HG02884 (cell line): ENCODE measurements around the gene TMEM125.

Experiments used
- ATAC-seq: cut with Tn5 transposase; IDR thresholded peaks from one replicate; pipeline ENCODE4 v1.9.1; 2021; ENCODE audit warnings: mild to moderate bottlenecking, moderate library complexity; ENCODE audit not compliant: unreplicated experiment

TMEM125 gene

DNA sequence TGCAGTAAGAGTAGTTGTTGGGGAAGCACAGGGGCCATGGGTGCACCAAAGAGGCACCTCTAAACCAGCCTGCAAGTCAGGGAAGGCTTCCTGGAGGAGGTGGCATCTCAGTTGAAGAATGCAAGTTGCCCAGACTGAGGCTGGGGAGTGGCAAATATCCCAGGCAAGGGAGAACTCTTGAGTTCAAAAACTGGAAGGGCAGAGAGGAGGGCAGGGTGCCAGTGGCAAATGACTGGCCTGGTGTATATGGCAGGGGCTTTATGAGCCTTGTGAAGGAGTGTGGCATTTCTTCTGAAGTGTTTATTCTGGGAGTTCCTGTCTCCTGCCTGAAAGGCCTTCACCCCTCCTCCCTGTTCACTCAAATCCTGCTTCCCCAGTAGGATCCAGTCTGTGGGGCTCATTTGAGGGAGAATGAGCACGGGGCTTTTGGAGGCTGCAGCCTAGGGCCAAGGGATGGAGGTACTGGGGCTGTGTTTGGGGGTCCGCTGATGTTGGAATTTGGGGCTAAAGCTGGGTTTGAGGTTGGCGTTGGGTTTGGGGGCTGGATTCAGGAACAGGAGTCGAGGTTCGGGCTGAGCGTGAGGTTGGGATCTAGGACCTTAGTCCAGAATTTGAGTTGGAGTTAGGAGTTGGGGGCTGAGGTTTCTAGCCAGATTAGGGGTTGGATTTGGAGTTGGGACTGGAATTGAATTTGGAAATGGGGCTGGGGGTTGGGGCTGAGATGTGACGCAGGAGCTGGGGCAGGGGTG is at the start of gene TMEM125:
TMEM125 (plus strand) TSS at position 357 of the 749 bp plus-strand sequence. CDS start 2,740 bp downstream, outside the sequence.
- ATAC-seq: no peak

DNA sequence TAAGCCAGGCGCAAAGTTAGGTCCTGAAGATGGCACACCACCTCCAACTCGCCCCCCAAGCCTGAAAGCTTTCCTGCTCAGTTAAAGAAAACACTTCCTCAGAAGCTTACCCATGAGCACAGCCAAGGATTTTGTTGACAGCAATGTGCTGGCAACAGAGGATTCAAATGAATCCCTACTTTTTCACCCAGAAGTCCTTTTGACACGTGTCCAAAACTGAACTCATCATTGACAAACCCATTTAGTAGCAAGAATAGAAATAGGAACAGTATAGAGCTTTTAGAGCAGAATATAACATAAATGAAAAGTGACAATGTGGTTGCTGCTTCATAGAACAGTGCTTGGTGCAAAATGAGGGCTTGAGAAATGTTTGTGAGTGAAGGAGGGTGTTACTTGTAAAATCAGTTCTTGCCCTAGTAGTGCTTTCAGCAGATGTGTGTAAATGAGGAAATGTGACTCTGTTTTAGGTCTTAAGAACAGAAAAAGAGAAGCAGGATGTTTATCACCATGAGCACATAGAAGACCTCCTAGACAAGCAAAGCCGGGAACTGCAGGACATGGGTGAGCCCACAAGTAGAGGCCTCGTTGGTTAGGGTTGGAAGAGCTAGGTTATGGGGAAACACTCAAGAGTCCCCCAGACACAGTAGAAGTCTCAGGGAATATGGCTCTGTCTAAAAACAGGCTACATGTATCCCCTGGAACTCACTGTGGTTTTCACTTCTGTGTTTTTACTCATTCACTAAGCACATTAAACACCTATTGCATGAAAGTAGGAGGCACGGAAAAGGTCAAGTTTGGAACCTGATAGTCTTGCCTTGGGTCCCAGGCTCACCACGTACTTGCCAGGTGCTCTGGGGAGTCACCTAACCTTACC is 48.6 kb upstream of the TMEM125 start:
- ATAC-seq: peak; percentile 73

DNA sequence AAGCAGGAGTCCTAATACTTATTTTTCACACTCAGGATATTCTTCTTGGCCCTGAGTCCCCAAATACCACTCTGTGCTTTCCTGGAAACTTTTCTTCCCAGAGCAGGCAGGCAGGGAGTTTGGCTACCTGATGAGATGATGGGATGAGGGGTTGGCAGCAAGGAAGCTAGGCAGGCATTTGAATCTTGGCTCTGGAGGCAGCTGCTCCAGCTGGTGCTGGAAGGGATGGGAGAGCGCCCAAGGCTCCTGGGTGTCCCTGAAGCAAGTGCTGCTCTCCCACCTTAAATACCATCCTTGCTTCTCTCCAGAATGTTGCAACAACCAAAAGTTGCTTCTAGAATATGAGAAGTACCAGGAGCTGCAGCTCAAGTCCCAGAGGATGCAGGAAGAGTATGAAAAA is 48.0 kb upstream of the TMEM125 start:
- ATAC-seq: no peak

DNA sequence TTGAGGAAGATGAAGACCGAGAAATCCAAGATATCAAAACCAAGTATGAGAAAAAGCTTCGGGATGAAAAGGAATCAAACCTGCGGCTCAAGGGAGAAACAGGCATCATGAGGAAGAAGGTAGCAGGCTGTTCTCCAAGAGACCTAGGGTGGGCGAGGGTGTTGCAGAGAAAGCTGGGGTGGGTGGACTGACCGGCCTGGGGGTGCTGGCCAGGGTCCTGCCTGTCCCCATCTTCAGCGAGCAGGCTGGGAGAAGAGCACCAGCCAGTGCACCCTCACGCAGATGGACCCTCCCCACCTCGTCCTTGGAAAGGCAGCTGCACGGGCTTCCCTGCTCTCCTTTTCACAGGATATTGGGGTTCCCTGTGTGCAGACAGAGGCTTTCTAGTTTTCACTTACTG is 46.9 kb upstream of the TMEM125 start:
- no peak for ATAC-seq

DNA sequence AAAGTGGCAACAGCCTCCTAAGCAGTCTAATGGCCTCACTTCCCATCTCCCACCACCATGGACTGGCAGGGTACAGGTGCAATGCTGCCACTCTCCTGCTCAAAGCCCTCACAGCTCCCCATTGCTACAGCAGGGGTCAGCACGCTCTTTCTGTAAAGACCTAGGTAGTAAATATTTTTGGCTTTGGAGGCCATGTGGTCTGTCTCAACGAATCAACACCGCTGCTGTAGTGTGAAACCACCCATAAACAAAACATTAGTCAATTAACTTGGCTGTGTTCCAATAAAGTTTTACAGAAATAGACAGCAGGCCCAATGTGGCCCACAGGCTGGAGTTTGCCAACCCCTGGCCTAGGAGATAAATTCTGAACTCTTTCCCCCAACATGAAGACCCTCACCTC is 44.6 kb upstream of the TMEM125 start:
- ATAC-seq: no peak

DNA sequence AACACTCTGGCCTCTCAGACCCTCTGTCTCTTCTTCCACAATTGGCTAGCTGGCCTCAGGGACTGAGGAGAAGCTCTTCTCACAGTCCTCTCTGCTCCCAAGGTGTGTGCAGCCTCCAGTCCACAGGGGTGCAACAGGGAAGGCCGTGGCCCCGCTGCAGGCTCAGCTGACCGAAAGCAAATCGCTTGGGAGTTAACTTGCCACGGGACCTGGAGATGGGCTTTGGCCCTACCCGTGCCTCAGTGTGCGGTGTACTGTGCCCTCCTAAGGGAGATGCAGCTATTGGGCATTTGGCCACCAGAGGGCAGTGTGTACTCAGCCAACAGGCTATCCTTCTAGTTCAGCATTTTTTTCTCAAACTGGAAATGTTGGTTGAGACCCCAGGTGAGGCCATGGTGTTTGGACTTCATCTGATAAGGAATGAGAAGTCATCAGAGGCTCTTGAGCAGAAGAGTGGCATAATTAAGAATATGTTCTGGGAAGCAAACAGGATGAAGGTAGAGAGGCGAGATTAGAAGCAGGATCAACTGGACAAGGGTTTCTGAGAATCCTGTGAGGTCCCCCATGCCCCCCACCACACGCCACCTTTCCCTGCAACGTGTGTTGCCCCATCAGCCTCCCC is 42.5 kb upstream of the TMEM125 start:
- no peak for ATAC-seq

DNA sequence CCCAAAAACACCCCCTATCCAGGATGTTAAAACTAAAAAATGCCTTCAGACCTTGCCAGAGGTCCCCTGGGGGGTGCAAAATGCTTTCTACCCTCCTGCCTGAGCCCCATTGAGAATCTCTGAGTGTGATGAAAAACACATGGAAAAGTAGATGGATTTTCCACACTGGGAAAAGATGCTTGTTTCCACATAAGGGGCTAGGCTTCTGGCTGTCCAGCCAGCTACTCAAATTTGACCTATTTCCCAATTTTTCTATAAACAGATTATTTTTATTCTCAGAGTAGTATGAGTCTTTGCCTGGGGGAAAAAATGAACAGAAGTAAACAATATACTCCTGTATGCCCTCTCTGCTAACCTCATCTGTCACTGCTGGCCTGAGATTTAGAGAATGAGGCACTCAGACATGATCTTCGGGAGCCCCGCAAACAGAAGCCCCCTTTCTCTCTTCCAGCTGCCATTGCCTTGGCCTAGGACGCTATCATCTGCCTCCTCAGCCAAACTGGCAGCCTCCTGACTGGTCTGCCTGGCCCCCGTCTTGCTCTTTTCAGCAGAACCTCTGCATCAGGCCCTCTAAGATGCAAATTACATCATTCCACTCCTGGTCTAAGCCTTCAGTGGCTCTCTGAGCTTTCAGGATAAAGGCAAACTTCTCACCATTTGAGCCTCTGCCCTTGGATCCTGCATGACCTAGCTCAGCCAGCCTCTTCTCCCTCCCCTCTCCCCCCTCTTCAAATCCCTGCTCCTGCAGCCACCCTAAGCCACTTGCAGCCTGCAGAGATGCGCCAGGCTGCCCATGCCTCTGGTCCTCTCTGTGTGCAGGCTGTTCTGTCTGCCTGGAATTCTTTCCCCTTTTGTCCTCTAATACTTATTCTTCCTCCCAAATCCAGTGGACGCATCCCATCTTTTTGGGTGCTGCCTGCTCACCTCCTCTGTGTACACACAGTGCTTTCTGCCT is 39.7 kb upstream of the TMEM125 start:
- no peak for ATAC-seq

DNA sequence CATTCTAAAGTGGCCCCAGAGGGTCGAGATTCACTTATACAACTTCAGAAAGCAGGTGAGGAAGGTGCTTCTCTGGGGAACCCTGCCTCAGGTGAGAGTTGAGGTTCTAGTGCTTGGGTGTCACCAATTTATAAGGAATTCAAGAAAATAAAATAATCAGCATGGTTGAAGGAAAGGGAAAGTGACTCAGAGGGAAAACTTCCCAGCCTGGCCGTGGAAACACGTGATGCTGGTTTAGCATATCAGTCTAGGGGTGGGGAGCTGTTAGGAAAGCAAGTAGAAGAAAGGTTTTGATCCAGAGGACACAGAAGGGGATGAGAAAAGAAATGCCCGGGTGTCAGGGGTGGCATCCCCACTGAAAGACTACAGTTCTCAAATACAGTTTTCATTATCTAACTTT is 37.7 kb upstream of the TMEM125 start:
- no peak for ATAC-seq

DNA sequence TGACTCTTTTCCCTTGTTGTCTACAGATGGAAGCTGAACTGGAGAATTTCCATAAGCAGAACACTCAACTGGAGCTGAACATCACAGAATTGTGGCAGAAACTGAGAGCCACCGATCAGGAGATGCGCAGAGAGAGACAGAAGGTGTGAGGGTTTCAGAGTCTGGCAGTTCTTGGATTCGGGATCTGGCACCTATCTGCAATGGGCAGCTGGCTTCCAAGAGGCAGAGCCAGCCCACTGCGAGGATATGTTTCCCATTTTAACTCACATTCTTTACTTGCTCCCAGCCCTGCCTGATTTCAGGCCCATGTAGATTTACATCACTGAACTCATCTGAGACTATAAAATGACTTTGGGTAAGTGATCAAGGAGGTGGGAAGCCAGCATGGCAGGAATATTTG is 37.3 kb upstream of the TMEM125 start:
- ATAC-seq: no peak

DNA sequence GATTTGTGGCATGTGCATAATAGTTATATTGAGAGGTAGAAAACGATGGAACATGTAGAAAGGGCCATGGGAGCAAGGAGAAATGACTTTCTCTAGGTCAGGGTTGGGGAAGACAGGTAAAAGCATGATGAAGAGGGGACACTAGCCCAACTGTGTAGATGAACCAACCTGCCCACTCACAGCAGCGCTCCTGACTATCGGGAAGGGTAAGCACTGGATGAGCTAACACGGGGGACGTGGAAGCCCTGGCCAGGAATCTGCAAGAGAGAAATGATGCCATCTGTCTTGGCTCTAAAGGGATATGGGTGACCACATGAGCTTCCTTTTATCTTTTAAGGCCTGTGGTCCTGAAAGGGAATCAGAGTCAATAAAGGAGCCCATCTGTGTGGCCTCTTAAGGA is 36.2 kb upstream of the TMEM125 start:
- ATAC-seq: no peak

DNA sequence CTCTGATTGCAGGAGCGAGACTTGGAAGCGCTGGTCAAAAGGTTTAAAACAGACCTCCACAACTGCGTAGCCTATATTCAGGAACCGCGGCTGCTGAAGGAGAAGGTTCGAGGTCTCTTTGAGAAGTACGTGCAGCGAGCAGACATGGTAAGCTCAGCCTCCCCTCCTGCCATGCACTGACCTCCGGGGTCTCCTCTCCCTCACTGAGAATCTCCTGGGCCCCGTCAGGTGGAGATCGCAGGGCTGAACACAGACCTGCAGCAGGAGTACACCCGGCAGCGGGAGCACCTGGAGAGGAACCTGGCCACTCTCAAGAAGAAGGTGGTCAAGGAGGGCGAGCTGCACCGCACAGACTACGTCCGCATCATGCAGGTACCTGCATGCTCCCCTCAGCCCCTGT is 35.5 kb upstream of the TMEM125 start:
- ATAC-seq: no peak

DNA sequence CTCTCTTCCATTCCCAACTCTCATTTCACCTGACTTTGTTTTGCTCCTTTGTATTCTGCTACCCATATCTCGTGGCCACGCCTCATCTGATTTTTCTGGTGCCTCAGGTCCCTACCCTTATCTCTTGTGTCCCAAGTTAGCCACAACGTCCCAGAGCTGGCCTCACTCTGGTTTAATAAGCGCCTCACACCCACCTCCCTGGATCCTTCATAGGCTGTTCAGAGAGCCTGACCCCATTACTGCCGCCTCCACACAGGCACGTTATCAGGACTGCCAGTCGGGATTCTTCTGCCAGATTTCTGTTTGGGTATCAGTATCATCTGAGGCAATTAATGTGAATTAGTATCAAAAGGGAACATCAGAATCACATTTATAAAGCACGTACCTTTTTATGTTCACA is 34.7 kb upstream of the TMEM125 start:
- ATAC-seq: no peak

DNA sequence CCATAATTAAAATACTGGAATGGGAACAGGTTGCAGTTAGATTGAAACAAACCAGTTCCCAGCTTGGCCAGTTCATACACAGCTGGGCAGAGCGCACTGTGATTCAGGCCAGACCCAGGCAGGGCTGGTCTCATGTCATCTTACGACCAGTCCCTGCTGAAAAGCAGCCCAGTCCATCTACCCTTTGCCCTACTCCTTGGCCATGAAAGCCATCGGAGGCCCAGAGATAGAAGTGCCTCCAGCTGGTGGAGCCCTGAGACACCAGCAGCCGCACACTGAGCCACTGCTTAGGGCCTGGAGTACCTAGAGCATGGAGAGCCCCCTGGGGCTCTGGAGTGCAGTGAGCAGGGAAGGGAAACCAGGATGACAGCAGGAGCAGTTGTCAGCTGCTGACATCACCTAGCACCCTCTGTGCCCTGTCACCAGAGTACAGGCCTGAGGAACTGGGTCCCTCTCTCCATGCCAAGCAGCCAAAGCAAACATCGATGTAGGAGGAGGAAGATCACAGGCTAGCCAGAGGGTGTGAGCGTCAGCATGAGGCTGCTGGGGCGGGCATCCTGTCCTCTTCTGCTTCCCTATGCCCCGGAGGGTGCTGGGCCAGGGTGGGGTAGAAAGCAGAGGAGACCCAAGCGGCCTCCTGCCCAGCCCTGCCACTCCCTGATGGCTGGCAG is 34.2 kb upstream of the TMEM125 start:
- no peak for ATAC-seq

DNA sequence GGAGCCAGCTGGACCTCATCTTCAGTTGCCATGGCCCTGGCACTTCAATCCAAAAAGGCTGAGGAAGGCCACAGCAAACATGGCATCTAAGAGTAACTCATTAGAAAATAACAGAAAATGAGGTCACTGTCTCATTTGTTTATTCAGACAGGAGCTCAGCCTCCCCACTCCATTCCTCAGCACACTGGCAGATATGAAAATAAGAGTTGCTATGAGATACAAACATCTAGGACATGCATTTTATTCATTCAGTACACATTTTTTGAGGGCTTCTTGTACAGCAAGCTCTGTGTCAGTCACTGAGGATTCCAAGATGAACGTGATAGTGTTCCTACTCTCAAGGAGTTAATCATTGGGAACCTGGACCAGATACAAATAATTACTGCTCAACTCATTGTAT is 32.7 kb upstream of the TMEM125 start:
- ATAC-seq: no peak

DNA sequence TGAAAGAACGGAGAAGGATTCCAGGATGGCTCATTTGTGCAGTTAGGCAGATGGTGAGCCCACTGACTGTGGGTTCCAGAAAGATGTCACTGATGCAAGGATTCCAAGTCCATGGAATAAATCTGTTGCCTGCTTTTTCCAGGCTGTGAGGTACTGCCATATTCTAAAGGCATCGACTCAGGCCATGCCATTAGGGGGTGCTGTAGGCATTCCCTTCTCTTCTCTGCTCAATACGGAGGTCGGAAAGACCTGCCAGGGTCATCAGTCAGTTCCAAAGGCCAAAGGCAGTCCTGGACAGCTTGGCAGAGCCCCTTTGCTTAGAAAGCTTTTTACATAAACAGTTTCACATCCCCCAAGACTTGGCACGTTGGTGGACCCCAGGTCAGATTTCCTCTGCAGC is 31.7 kb upstream of the TMEM125 start:
- ATAC-seq: no peak

DNA sequence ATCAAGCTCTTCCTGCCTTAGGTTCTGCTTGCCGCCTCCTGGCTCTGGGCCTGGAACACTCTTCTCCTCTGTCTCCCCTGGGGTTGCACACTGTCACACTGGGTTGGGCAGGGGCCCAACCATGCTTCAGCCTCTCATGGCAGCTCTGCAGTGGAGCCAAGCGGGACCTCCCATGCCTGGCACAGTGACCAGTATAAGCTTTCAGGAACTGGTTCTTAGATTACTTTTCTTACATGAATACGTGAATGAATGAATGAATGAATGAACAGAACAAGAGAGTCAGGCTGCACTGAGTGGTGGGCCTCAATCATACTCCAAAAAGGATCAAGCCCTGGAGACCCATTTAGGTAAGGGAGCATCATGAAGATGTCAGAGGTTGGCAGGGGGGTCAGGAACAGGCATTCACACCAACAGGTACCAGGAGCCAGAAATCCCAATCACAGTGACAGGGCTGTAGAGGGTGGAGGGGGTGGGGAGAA is 30.8 kb upstream of the TMEM125 start:
- no peak for ATAC-seq

DNA sequence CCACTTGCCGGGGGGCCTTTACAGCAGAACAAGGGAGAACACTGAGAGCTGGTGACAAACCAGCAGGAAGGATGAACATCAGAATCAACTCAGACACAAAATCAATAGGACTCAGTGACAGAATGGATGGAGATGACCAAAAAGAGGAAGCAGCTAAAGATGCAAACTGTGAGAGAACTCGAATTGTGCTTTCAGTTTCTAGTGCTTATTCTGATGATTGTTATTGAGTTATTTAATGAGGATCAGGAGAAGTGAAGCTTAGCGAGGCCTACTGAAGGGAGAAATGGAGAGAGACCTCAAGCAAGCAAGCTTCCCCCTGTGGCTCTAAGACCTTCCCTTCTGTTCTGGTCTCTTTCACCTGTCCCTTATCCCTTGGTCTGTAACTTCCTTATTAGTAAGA is 30.3 kb upstream of the TMEM125 start:
- ATAC-seq: no peak

DNA sequence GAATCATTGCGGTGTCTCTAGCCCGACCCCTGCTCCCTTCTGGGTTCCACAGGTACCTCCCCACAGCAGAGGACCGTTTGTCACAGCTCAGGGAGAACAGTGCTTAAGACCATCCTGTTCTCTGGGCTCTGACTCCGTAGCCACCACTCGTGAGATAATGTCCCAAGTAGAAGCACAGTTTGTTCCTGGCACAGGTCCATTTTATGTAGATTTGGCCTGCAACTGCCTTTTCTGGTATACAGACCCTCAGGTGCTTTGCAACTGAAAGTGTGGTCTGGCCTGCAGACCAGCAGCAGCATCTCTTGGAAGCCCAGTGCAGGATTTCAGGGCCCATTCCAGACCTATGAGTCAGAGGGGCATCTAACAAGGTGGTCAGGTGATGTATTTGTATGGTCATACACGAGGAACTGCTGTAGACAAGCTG is 28.4 kb upstream of the TMEM125 start:
- no peak for ATAC-seq

DNA sequence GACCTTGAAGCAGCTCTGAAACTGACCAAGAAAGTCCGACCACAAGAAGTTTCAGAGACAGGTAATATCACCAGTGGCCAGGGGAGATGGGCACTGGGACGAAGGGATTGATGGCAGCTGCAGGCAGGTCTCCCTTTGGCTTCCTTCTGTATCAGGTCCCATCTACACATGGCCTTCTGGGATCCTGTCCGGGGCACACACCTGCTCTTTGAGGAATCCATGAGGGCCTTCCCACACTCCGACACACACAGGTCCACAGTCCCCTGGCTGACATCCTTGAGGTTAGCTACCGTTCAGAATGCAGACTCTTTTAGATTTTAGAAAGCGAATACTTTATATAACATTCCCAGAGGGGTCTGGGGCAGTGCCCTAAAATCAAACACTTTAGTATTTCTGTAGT is 26.5 kb upstream of the TMEM125 start:
- no peak for ATAC-seq
